Stimulated activated CD4-positive, alpha-beta T cell treated with anti-CD3 and anti-CD28 coated beads, Interleukin-15, amount 100 ng/mL, for 24 hours (primary cell): ENCODE results near the gene LRGUK.
"Not testable (repeated sequence)": the region's sequence is repeated elsewhere in the genome, so short reads cannot be mapped to it uniquely, and the experiment has no call there.

ENCODE experiments used
- DNase-seq: peaks from one replicate; pipeline ENCODE4 v3.0.0-alpha.2; 2020

The LRGUK gene

GRCh38 chr7:134126966-134127848, at the start of gene LRGUK:
Gene LRGUK, plus strand, starts transcription at chr7:134127340. Its CDS starts 28 bp downstream, at chr7:134127368.
- peak; percentile 87 for DNase-seq

GRCh38 chr7:134077560-134077959, 49.6 kb upstream of the LRGUK start:
- not testable (repeated sequence) for DNase-seq

GRCh38 chr7:134078991-134079390, 48.1 kb upstream of the LRGUK start:
- DNase-seq, result no peak

- no peak for DNase-seq
Measured at GRCh38 chr7:134081695-134082094, 45.4 kb upstream of the LRGUK start.

- no peak for DNase-seq
Measured at GRCh38 chr7:134083766-134084487, 43.2 kb upstream of the LRGUK start.

GRCh38 chr7:134084488-134085144, 42.5 kb upstream of the LRGUK start:
- DNase-seq, result no peak

- no peak for DNase-seq
Measured at GRCh38 chr7:134085311-134085710, 41.8 kb upstream of the LRGUK start.

- DNase-seq, result no peak
Measured at GRCh38 chr7:134086998-134087735, 40.0 kb upstream of the LRGUK start.

GRCh38 chr7:134088199-134088598, 38.9 kb upstream of the LRGUK start:
- DNase-seq, result no peak

- DNase-seq, result no peak
Measured at GRCh38 chr7:134089446-134089845, 37.7 kb upstream of the LRGUK start.

- no peak for DNase-seq
Measured at GRCh38 chr7:134098072-134098471, 29.1 kb upstream of the LRGUK start.

GRCh38 chr7:134101716-134102115, 25.4 kb upstream of the LRGUK start:
- no peak for DNase-seq

GRCh38 chr7:134104166-134104565, 23.0 kb upstream of the LRGUK start:
- no peak for DNase-seq

GRCh38 chr7:134105841-134106240, 21.3 kb upstream of the LRGUK start:
- no peak for DNase-seq

GRCh38 chr7:134108802-134109201, 18.3 kb upstream of the LRGUK start:
- DNase-seq, result no peak

- DNase-seq, result no peak
Measured at GRCh38 chr7:134113655-134114054, 13.5 kb upstream of the LRGUK start.

GRCh38 chr7:134114992-134115391, 12.1 kb upstream of the LRGUK start:
- DNase-seq, result no peak

- DNase-seq, result no peak
Measured at GRCh38 chr7:134120405-134120804, 6.7 kb upstream of the LRGUK start.

- no peak for DNase-seq
Measured at GRCh38 chr7:134121632-134122139, 5.5 kb upstream of the LRGUK start.

GRCh38 chr7:134122980-134123379, 4.2 kb upstream of the LRGUK start:
- no peak for DNase-seq

- no peak for DNase-seq
Measured at GRCh38 chr7:134126146-134126545, 994 bp upstream of the LRGUK start.

GRCh38 chr7:134126596-134126965, 559 bp upstream of the LRGUK start:
- DNase-seq, result no peak

- DNase-seq, result no peak
Measured at GRCh38 chr7:134128829-134129228, 1.7 kb downstream of the LRGUK start.
